Measurements from ENCODE around the gene SLC40A1.

SLC40A1 gene

DNA sequence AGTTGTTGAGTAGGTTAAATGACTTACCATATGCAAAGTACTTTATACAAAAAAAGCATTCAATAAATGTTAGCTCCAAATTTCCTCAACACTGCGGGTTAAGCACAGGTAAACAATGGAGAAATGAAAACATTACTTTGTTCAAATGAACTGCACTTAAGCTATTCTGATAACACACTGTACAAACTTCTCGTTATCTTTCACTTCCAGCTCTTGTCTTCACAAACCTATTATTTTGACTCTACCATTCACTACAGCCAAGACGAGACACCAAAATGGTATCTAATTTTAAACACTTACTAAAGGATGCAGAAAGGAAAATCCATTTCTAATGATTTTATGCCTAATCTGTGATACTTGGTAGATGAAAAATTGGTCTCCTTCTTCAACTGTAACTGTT lies 43.8 kb downstream of the SLC40A1 start:
- no peak for DNase-seq

DNA sequence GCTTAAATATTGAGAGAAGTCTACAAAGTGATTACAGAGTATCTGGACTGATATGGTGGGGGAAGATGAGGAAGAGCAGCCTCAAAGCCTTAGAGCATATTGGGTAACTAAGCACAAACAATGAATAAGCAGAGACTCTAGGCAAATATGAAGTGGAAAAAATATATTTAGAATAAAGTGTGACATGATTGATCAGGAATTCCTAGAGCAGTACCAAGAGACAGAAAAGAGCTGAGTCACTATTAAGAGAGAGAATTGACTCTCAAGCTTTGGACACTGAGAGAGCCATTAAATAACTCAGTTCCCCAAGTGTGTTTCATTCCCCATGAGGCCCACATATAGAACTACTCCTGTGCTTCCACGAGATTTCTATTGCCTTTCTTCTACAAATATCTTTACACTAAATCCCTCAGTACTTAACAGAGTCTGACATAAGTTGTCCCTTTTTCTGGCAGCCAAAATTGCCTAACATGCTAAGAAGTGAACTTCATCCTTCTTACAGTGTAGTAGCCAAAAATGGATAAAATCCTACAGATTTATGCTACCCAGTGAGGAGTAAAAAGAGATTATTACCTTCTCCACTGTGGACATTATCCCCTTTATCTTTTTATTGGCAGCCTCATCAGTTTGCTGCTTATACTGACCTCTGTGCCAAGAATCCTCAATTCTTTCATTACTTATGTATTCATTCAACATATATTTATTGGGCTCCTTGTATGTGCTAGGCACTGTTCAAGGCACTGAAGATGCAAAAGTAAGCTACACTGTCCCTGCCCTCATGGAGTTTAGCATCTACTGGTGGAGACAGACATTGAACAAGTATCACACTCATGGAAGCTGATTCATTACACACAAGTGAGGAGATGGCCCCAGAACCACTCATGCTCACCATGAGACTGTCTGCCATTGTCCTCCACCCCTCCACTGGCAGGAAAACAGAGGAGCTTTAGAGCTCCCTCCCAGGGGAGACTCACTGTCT lies 45.4 kb downstream of the SLC40A1 start:
- no peak for DNase-seq

DNA sequence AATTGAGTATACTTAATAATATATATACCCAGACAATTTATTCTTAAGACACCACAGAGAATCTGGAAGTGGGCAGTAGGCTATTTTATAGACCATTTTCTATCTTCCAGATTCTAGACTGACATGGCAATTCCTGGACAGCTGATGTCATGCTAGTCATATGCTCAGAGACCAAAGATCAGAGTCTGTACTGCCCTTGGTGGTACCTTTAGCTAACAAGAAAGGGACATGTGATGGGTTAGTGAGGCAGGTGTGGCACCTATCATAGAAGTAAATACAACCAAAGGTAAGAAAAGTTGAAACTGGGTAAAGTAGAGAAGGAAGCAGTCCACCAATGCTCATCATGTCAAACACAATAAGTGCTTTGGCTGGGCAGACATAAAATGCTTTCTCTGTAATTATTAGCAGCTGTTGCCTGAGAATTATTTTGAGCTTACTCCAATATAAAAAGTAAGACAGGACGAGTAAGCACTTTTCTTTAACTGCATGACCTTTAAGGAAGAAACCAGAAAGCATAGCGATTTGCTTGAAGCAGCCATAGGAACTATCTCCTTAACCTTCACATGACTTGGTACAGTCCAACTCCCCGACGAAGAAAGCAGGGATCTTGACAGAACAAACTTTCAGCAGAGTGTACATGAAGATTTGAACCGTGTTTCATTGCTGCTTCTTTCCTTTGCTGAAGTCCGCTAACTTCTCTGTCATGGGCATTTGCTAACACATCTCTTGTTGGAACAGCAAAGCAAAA lies 47.1 kb downstream of the SLC40A1 start:
- no peak for DNase-seq

DNA sequence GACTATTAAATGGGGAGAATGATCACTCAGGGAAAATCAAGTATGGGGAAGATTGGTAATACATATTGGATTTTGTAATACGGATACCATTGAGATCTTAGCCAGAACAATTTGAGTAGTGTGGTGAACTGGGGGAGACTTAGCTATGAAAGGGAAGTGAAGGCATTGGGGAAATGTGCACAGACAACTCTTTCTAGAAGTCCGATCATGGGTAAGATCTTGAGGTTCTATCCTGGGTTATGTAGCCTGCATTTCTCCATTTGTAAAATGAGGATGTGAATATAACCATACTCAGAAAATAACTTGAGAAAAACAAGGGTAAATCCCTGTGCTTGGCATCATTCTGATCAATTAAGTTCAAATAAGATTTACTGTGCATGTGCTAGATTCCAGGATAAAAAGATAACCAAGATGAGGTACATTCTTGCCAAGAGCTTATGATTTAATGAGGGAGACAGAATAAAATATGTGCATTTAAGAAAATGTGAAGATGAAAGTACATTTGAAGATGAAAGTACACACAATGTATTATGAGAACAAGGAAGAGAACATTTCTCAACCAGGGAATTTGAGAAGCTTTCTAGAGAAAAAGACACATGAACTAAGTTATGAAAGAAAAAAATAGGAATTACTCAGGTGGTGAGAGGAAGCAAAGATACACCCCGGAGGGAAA lies 49.5 kb downstream of the SLC40A1 start:
- DNase-seq, result no peak

DNA sequence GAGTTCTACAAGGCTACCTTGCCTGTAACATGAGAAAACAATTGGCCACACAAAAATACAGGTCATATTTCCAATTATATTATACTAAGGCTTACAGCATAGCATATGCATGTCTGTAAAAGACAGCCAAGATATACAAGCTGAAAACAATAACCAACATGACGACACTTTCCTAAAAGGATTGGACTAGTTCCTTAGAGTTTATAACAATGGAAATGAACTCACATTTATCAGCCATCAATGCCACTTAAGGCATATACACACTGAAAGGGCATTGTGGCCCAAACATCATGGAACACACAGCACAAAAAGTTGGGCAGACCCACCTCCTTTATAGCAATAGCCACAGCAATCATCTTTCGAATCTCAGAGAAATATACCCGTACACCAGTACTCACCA lies 52.0 kb downstream of the SLC40A1 start:
- DNase-seq, result no peak

GRCh38 chr2:189527812-189528592 lies 52.6 kb downstream of the SLC40A1 start:
- no peak for DNase-seq

- DNase-seq, result no peak
Measured at GRCh38 chr2:189527041-189527750, 53.4 kb downstream of the SLC40A1 start.

- DNase-seq, result no peak
Measured at GRCh38 chr2:189526241-189526640, 54.3 kb downstream of the SLC40A1 start.

- DNase-seq, result no peak
Measured at GRCh38 chr2:189524746-189525145, 55.8 kb downstream of the SLC40A1 start.

GRCh38 chr2:189522435-189523151 lies 58.0 kb downstream of the SLC40A1 start:
- DNase-seq, result no peak

GRCh38 chr2:189521699-189522434 lies 58.7 kb downstream of the SLC40A1 start:
- no peak for DNase-seq

DNA sequence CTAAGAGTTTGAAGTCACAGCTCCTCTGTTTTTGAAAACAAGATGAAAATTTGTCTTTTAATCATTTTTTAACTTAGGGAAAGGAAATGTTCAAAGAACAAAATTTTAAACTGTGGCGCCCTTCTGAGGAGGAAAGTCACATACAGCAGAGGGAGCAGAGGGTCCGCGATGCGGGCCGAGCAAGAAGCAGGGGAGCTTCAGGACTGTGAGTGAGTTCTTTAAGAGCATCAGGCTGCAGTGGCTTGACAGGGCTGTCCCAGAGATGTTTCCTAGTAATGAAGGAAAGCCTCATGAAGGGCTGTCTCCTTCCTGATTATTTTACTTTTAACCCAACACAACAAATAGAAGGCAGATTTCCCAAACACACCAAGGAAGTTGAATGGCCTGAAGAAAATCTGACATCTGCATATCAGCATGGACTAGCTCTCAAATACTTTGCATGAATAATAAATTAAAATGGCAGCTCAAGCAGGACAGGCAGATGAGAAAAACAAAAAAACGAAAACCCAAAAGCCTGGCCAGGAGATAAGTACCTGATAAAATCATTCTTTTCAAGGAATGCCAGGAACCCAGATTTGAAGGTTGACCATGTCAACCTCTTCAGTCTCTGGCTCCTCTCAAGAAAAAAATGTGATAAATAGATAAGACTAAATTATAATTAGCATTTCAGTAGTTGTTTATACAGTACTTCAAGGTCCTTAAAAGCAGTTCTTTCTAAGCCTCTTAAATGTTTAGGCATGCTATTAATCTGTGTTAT lies 60.8 kb downstream of the SLC40A1 start:
- DNase-seq, result no peak

DNA sequence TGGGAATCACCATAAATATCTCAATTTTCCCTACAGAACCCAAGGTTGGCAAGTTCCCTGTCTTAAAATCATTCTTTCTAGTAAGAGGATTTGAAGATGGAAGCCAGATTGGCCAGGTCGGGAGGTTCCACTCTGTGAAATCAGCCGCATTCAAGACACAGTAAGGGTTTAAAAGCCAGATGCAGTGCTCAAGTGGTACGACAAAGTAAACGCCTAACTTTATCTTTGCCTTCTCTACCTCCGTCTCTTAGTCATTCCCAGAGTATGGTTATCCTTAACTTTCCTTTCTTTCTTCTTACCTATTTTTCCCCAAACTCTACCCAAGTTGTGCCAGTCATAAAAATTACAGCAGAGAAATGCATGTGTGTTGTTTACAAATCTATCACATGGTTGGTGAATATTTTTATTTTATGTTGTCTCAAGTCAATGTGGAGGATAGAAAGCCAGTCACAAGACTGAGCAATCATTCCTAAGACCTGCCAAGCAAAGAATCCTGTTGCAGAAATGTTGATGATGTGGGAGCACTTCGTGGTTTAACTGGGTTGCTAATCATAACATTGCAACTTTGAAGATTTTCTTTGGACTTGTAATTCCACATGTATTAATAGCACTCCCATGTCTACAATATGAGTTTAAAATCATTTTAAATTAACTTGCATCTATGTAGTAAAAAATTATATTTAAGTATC lies 62.6 kb downstream of the SLC40A1 start:
- DNase-seq, result no peak

- DNase-seq, result no peak
Measured at GRCh38 chr2:189516546-189516945, 64.0 kb downstream of the SLC40A1 start.

DNA sequence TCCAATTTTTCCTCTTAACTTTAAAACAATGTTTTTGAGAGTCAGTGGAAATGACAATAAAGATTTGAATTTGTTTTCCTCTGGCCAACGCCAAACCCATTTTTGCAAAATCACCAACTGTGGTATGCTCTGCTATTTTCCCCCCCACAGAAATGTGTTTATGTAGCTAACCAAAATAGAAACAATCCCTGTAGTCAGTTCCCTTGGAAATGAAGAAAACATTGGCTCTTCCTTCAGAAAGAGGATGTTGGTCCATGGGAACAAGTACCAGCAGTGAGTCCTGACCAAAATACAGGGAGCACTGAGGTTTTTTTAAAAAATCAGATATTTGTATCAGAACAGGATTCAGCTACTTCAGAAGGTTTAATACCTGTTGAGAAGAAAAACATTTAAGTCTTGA lies 65.3 kb downstream of the SLC40A1 start:
- no peak for DNase-seq

GRCh38 chr2:189514104-189514503 lies 66.5 kb downstream of the SLC40A1 start:
- no peak for DNase-seq

- DNase-seq, result no peak
Measured at GRCh38 chr2:189512879-189513278, 67.7 kb downstream of the SLC40A1 start.

GRCh38 chr2:189511960-189512319 lies 68.6 kb downstream of the SLC40A1 start:
- no peak for DNase-seq

Data from GDM1 (cell line).